NB4 (cell line): Measurements from ENCODE around the gene UROC1.
A peak's percentile ranks its signal among the peaks of the same experiment; 100 is the strongest.

Experiments used
- POLR2A ChIP-seq: IDR thresholded peaks from 2 replicates; pipeline ENCODE4 v1.6.1; 2011; ENCODE audit warnings: mild to moderate bottlenecking; ENCODE audit not compliant: insufficient read length; ENCODE audit errors: extremely low read depth
- TF ChIP-seq, protein P1 (sequence below): IDR thresholded peaks from one replicate; pipeline ENCODE4 v1.5.1; 2012; ENCODE audit warnings: low read depth, low read length

DNA sequence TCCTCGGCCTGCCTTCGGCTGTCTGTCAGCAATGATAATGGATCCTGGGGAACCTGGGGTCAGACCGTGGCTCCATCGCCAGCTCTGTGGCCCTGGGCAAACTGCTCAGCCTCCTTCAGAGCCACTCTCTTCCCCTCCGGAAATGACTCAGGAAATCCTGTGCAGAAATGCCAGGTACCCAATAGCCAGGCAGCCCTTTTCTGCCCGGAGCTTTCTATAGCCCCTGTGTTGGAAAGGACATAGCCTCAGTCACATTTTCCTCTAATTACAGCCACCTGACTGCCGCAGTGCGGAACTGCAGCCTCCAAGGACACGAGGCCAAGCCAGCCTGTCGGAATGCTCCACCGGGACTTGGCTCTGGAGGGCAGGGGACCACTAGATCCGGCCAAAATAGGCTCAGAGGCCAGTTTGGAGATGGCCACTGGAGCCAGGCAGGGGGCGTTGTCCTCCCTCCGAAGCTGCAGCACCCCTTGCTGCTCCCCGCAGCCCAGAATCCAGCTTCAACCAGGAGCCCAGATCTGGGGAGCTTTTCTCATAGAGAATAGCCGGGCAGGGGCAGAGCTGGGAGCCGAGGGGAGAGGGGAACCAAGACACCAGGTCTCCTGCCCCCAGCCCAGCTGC lies 30.3 kb downstream of the UROC1 start:
- peak; percentile 37 for TF ChIP-seq POLR2A
- TF ChIP-seq, protein P1, sequence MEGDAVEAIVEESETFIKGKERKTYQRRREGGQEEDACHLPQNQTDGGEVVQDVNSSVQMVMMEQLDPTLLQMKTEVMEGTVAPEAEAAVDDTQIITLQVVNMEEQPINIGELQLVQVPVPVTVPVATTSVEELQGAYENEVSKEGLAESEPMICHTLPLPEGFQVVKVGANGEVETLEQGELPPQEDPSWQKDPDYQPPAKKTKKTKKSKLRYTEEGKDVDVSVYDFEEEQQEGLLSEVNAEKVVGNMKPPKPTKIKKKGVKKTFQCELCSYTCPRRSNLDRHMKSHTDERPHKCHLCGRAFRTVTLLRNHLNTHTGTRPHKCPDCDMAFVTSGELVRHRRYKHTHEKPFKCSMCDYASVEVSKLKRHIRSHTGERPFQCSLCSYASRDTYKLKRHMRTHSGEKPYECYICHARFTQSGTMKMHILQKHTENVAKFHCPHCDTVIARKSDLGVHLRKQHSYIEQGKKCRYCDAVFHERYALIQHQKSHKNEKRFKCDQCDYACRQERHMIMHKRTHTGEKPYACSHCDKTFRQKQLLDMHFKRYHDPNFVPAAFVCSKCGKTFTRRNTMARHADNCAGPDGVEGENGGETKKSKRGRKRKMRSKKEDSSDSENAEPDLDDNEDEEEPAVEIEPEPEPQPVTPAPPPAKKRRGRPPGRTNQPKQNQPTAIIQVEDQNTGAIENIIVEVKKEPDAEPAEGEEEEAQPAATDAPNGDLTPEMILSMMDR, result peak; percentile 22
